Measurements from ENCODE around the gene SH3PXD2A.

The SH3PXD2A gene

GRCh38 chr10:103855424-103855823, at the start of gene SH3PXD2A:
Gene SH3PXD2A (minus strand): TSS chr10:103855576. CDS start chr10:103855266, 310 bp downstream.
- DNase-seq (ENCODE audit: low read depth in 1 of 2, low spot score in 1 of 2), result no peak

GRCh38 chr10:103901299-103901698, 45.9 kb upstream of the SH3PXD2A start:
- DNase-seq (ENCODE audit: low read depth in 1 of 2, low spot score in 1 of 2), result no peak

GRCh38 chr10:103899312-103899711, 43.9 kb upstream of the SH3PXD2A start:
- DNase-seq (ENCODE audit: low read depth in 1 of 2, low spot score in 1 of 2), result no peak

- DNase-seq (ENCODE audit: low read depth in 1 of 2, low spot score in 1 of 2), result no peak
Observed at GRCh38 chr10:103897241-103897774, 41.9 kb upstream of the SH3PXD2A start.

GRCh38 chr10:103896225-103896624, 40.8 kb upstream of the SH3PXD2A start:
- no peak for DNase-seq (ENCODE audit: low read depth in 1 of 2, low spot score in 1 of 2)

- no peak for DNase-seq (ENCODE audit: low read depth in 1 of 2, low spot score in 1 of 2)
Observed at GRCh38 chr10:103895411-103896186, 40.2 kb upstream of the SH3PXD2A start.

GRCh38 chr10:103894441-103894864, 39.1 kb upstream of the SH3PXD2A start:
- DNase-seq (ENCODE audit: low read depth in 1 of 2, low spot score in 1 of 2), result no peak

- DNase-seq (ENCODE audit: low read depth in 1 of 2, low spot score in 1 of 2), result no peak
Observed at GRCh38 chr10:103893817-103894216, 38.4 kb upstream of the SH3PXD2A start.

- no peak for DNase-seq (ENCODE audit: low read depth in 1 of 2, low spot score in 1 of 2)
Observed at GRCh38 chr10:103892181-103892580, 36.8 kb upstream of the SH3PXD2A start.

- no peak for DNase-seq (ENCODE audit: low read depth in 1 of 2, low spot score in 1 of 2)
Observed at GRCh38 chr10:103890688-103891087, 35.3 kb upstream of the SH3PXD2A start.

GRCh38 chr10:103890194-103890658, 34.9 kb upstream of the SH3PXD2A start:
- DNase-seq (ENCODE audit: low read depth in 1 of 2, low spot score in 1 of 2), result no peak

GRCh38 chr10:103889121-103889720, 33.8 kb upstream of the SH3PXD2A start:
- DNase-seq (ENCODE audit: low read depth in 1 of 2, low spot score in 1 of 2), result no peak

- no peak for DNase-seq (ENCODE audit: low read depth in 1 of 2, low spot score in 1 of 2)
Observed at GRCh38 chr10:103888113-103888841, 32.9 kb upstream of the SH3PXD2A start.

GRCh38 chr10:103885617-103886016, 30.2 kb upstream of the SH3PXD2A start:
- no peak for DNase-seq (ENCODE audit: low read depth in 1 of 2, low spot score in 1 of 2)

GRCh38 chr10:103884681-103885139, 29.3 kb upstream of the SH3PXD2A start:
- no peak for DNase-seq (ENCODE audit: low read depth in 1 of 2, low spot score in 1 of 2)

GRCh38 chr10:103882285-103883007, 27.1 kb upstream of the SH3PXD2A start:
- no peak for DNase-seq (ENCODE audit: low read depth in 1 of 2, low spot score in 1 of 2)

GRCh38 chr10:103881416-103882284, 26.3 kb upstream of the SH3PXD2A start:
- DNase-seq (ENCODE audit: low read depth in 1 of 2, low spot score in 1 of 2), result no peak

- DNase-seq (ENCODE audit: low read depth in 1 of 2, low spot score in 1 of 2), result no peak
Observed at GRCh38 chr10:103879831-103880230, 24.5 kb upstream of the SH3PXD2A start.

- DNase-seq (ENCODE audit: low read depth in 1 of 2, low spot score in 1 of 2), result no peak
Observed at GRCh38 chr10:103879409-103879808, 24.0 kb upstream of the SH3PXD2A start.

GRCh38 chr10:103877861-103878260, 22.5 kb upstream of the SH3PXD2A start:
- DNase-seq (ENCODE audit: low read depth in 1 of 2, low spot score in 1 of 2), result no peak
